Measurements from ENCODE around the gene TSPYL1. TPM values are rescaled to one million over a fixed set of nuclear protein-coding genes. Genes with fewer than 3 reads are reported as not detected.
A peak's percentile ranks its signal among the peaks of the same experiment; 100 is the strongest.
"Not testable (repeated sequence)": the region's sequence is repeated elsewhere in the genome, so short reads cannot be mapped to it uniquely, and the experiment has no call there.

TSPYL1 gene
- total RNA-seq, 1 donor from 2014 or later: 95.6 TPM

DNA sequence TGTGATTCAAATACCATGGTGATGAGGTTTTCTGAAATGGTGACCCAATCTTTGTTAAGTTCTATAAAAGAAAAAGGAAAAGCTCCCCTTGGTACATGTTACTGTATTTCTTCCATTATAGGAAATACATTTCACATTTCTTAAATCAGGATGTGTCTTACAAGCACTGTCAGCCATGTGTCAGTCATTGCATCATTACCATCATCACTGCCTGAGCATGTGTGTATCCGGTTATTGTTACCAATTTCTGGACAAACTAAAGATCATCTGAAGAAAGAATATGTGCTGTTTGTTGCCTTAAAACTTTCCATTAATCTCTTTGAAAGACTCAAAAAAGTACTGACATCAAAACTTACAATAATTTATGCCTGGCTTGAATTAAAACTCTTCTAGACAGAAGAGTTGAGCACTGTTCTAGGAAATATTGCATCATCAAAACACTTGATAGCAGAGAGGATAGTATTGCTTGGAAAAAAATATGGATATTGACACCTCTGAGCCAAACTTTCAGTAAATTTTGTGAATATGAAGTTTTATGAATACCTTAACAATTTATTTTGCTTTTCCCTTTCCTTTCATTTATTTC, 7.1 kb upstream of the TSPYL1 start:
- Mint-ChIP-seq H3K4me1 (peaks cover 13% of the 10 kb centered on the region), H3K4me3 (no peak overlapping the region), H3K36me3 (peaks cover 2% of the 10 kb centered on the region), H3K27me3 (ENCODE audit: low read depth) (no peaks in the 10 kb centered on the region), H3K9me3 (no peaks in the 10 kb centered on the region), H3K27ac (no peak overlapping the region)
- no peak for DNase-seq (ENCODE audit: low spot score in 2 of 2, unreplicated experiment in 2 of 2)
- TF ChIP-seq CTCF (IDR thresholded peaks at IDR 0.05; ENCODE audit: unreplicated experiment): no peak

DNA sequence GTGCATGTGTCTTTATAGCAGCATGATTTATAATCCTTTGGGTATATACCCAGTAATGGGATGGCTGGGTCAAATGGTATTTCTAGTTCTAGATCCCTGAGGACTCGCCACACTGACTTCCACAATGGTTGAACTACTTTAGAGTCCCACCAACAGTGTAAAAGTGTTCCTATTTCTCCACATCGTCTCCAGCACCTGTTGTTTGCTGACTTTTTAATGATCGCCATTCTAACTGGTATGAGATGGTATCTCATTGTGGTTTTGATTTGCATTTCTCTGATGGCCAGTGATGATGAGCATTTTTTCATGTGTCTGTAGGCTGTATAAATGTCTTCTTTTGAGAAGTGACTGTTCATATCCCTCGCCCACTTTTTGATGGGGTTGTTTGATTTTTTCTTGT, 5.3 kb upstream of the TSPYL1 start:
- H3K36me3 Mint-ChIP-seq; H3K4me3 Mint-ChIP-seq; H3K27me3 Mint-ChIP-seq (ENCODE audit: low read depth); H3K27ac Mint-ChIP-seq; DNase-seq (ENCODE audit: low spot score in 2 of 2, unreplicated experiment in 2 of 2); H3K9me3 Mint-ChIP-seq: not testable (repeated sequence)
- H3K4me1 Mint-ChIP-seq: peaks cover 25% of the 10 kb centered on the region

- no peak overlapping the region for H3K27ac Mint-ChIP-seq
- peaks cover 2% of the 10 kb centered on the region for H3K36me3 Mint-ChIP-seq
- no peak overlapping the region for H3K4me3 Mint-ChIP-seq
- H3K27me3 Mint-ChIP-seq (ENCODE audit: low read depth): no peaks in the 10 kb centered on the region
- no peaks in the 10 kb centered on the region for H3K9me3 Mint-ChIP-seq
- peaks cover 36% of the 10 kb centered on the region for H3K4me1 Mint-ChIP-seq
- no peak for TF ChIP-seq CTCF (IDR thresholded peaks at IDR 0.05; ENCODE audit: unreplicated experiment)
- no peak for DNase-seq (ENCODE audit: low spot score in 2 of 2, unreplicated experiment in 2 of 2)
These were observed 3.5 kb upstream of the TSPYL1 start for GRCh38 chr6:116283191-116283590.

DNA sequence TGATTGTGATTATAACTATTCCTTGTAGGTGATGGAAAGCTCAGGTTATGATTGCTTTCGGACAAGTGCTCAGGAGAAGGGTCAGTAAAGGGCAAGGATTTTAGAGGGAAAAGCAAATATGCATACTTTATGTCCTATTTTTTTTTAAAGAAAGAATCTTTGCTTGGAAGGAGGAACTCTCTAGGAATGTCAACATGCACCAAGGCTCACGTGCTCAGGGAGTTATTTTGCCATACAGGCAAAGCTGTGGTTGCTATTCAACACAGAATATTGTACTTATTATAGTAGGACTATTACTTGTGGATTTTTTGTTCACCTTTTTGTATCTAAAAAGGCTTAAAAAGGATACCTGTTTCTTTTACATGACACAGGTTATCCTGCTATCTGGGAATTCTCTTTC, 3.0 kb upstream of the TSPYL1 start:
- Mint-ChIP-seq H3K9me3 (no peaks in the 10 kb centered on the region), H3K4me3 (no peak overlapping the region), H3K4me1 (peaks cover 41% of the 10 kb centered on the region), H3K36me3 (peaks cover 5% of the 10 kb centered on the region), H3K27me3 (ENCODE audit: low read depth) (no peaks in the 10 kb centered on the region), H3K27ac (peak overlapping the region; percentile 47)
- DNase-seq (ENCODE audit: low spot score in 2 of 2, unreplicated experiment in 2 of 2): no peak
- TF ChIP-seq CTCF (IDR thresholded peaks at IDR 0.05; ENCODE audit: unreplicated experiment): no peak

DNA sequence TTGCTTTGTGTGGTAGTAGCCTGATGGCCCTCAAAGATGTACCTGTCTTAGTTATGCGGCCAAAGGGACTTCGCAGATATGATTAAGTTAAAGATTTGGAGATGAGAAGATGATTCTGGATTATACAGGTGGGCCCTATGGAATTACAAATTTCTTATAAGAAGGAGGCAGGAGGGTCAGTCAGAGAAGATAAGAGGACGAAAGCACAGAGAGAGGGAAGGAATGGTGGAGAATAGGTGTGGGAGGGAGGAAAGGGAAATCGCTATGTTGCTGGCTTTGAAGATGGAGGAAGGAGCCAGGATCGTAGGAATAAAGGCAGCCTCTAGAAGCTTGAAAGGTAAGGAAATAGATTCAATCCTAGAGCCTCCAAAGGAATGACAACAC, 1.2 kb upstream of the TSPYL1 start:
- peak overlapping the region; percentile 94 for H3K4me3 Mint-ChIP-seq
- H3K27ac Mint-ChIP-seq: peak overlapping the region; percentile 98
- peaks cover 10% of the 10 kb centered on the region for H3K36me3 Mint-ChIP-seq
- DNase-seq (ENCODE audit: low spot score in 2 of 2, unreplicated experiment in 2 of 2): no peak
- no peaks in the 10 kb centered on the region for H3K9me3 Mint-ChIP-seq
- no peaks in the 10 kb centered on the region for H3K27me3 Mint-ChIP-seq (ENCODE audit: low read depth)
- no peak for TF ChIP-seq CTCF (IDR thresholded peaks at IDR 0.05; ENCODE audit: unreplicated experiment)
- H3K4me1 Mint-ChIP-seq: peaks cover 57% of the 10 kb centered on the region

DNA sequence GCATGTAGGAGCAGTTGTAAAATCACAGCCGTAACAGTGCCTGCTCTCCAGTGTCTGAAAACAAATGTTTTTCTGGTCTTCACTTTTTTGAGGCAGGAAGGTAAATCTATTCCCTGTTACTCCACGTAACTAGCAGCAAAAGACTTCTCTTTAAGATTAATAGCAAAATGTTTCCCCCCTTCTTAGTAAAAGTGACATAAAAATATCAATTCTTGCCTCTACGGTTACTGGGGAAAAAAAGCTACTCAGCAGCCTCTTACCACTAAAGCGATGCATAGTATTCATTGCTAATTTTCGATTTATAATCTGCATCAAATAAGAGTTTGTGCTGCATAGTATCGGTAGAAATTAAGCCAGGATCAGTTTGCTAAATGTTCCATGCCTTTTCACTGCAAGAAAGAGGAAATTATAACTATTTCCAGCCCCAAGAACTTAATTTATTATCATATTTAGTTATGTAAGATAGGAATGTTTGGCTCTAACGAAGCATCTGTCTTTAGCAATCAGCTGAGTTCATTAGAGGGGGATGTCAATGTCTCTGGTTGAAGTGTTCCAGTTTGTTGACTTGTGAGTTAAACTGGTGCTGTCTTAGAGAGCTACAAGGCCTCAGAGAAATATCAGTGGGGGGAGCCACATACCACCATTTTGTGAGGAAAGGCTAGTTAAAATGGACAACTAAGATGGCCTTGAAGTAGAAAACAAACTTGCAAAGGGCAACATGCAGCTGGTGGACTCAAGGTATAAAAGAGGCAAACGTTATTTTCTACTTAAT, 617 bp upstream of the TSPYL1 start:
- Mint-ChIP-seq H3K27ac (peak overlapping the region; percentile 98), H3K9me3 (no peaks in the 10 kb centered on the region), H3K27me3 (ENCODE audit: low read depth) (no peaks in the 10 kb centered on the region), H3K4me1 (peaks cover 63% of the 10 kb centered on the region), H3K4me3 (peak overlapping the region; percentile 94), H3K36me3 (peaks cover 11% of the 10 kb centered on the region)
- no peak for TF ChIP-seq CTCF (IDR thresholded peaks at IDR 0.05; ENCODE audit: unreplicated experiment)
- DNase-seq (ENCODE audit: low spot score in 2 of 2, unreplicated experiment in 2 of 2): no peak

Data from mesothelial cell of epicardium (in vitro differentiated cells).